ENCODE data around the gene CNKSR3. TPM values are rescaled to one million over a fixed set of nuclear protein-coding genes. Genes with fewer than 3 reads are reported as not detected.

The CNKSR3 gene
- polyA plus RNA-seq, 1 of the 3 experiments (the other 2 are of a cell fraction), result 1.6 TPM

- Histone ChIP-seq H3K27me3 (ENCODE audit: insufficient read depth) (no peaks in the 10 kb centered on the region), H4K20me1 (ENCODE audit: insufficient read depth) (no peaks in the 10 kb centered on the region), H3K27ac (ENCODE audit: low read depth in 2 of 2, low read length in 1 of 2) (no peak overlapping the region), H3K9me2 (no peaks in the 10 kb centered on the region), H3F3A (replicated peaks; ENCODE audit: insufficient read depth) (no peaks in the 10 kb centered on the region), H3K4me2 (no peak overlapping the region), H3K79me2 (ENCODE audit: insufficient read depth) (no peaks in the 10 kb centered on the region), H3K4me1 (ENCODE audit: control insufficient read depth in 1 of 2, insufficient read depth in 2 of 2, low read depth in 1 of 2, low read length in 1 of 2) (peaks cover 0 to 2% of the 10 kb centered on the region in 2 experiments; a peak in 1 of 4 replicates), H3K36me3 (replicated peaks in 1 of 2; ENCODE audit: control insufficient read depth in 1 of 2, insufficient read depth in 2 of 2, low read length in 1 of 2) (no peaks in the 10 kb centered on the region), H3K4me3 (ENCODE audit: low read depth in 2 of 2, low read length in 1 of 2) (no peak overlapping the region), H3K9ac (no peak overlapping the region), H3K9me3 (no peaks in the 10 kb centered on the region), H2AFZ (ENCODE audit: low read depth) (no peak overlapping the region)
- CTCF ChIA-PET, result no interaction called here
- no peak for TF ChIP-seq FOXJ3 (CRISPR knock-in tag; IDR thresholded peaks at IDR 0.05)
- TF ChIP-seq SMC3 (IDR thresholded peaks at IDR 0.05; ENCODE audit: low read depth, low read length), result no peak
- no peak for TF ChIP-seq FOXM1 (IDR thresholded peaks at IDR 0.05; ENCODE audit: low read depth)
- TF ChIP-seq RAD21 (IDR thresholded peaks at IDR 0.05; ENCODE audit: low read length), result no peak
- TF ChIP-seq SIN3A (IDR thresholded peaks at IDR 0.05; ENCODE audit: borderline replicate concordance, low read depth, low read length), result no peak
- TF ChIP-seq CHD2 (IDR thresholded peaks at IDR 0.05; ENCODE audit: low read length, partially characterized antibody), result no peak
- no peak for TF ChIP-seq EP300 (IDR thresholded peaks at IDR 0.05; ENCODE audit: borderline replicate concordance in 1 of 2, low read depth in 1 of 2, low read length in 1 of 2)
- TF ChIP-seq, protein P1, sequence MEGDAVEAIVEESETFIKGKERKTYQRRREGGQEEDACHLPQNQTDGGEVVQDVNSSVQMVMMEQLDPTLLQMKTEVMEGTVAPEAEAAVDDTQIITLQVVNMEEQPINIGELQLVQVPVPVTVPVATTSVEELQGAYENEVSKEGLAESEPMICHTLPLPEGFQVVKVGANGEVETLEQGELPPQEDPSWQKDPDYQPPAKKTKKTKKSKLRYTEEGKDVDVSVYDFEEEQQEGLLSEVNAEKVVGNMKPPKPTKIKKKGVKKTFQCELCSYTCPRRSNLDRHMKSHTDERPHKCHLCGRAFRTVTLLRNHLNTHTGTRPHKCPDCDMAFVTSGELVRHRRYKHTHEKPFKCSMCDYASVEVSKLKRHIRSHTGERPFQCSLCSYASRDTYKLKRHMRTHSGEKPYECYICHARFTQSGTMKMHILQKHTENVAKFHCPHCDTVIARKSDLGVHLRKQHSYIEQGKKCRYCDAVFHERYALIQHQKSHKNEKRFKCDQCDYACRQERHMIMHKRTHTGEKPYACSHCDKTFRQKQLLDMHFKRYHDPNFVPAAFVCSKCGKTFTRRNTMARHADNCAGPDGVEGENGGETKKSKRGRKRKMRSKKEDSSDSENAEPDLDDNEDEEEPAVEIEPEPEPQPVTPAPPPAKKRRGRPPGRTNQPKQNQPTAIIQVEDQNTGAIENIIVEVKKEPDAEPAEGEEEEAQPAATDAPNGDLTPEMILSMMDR (IDR thresholded peaks at IDR 0.05), result no peak
- DNase-seq, result no peak
- WGBS (ENCODE audit: low lambda C conversion rate), result 95% methylated on average over 4 of the region's 4 CpGs
- POLR2A ChIA-PET, result no interaction called here
Observed at GRCh38 chr6:154341336-154341735, 169.1 kb downstream of the CNKSR3 start.

Small RNA genes within 50 kb of the gene (small RNA-seq; reads per million reads assigned to genes)
- 0 reads per million in 7 experiments for gene AL357075.2

Other genes starting within 250 kb of the CNKSR3 start
- not detected in 2 replicates for gene IPCEF1, start 153.9 kb downstream of the CNKSR3 start, polyA plus RNA-seq (2012; rRNA removed)
- gene SCAF8, start 222.7 kb upstream of the CNKSR3 start, polyA plus RNA-seq (2012; rRNA removed), result 11.0 and 12.4 TPM in 2 replicates